HEK293 (cell line): ENCODE measurements around the gene HOXC5.
A peak's percentile ranks its signal among the peaks of the same experiment; 100 is the strongest.

Experiments
- INSM2 ChIP-seq: fragments of 450-650 bp; formaldehyde crosslinking; IDR thresholded peaks from 2 replicates; pipeline ENCODE4 v1.5.1; 2016; ENCODE audit warnings: missing biosample characterization, missing genetic modification characterization
- REST ChIP-seq: fragments of 450-650 bp; formaldehyde crosslinking; IDR thresholded peaks from 2 replicates; pipeline ENCODE4 v1.5.1; 2016; ENCODE audit warnings: missing biosample characterization, missing genetic modification characterization
- SCRT2 ChIP-seq: fragments of 450-650 bp; formaldehyde crosslinking; IDR thresholded peaks from 2 replicates; pipeline ENCODE4 v1.5.1; 2016; ENCODE audit warnings: missing biosample characterization, missing genetic modification characterization
- SP7 ChIP-seq: fragments of 450-650 bp; formaldehyde crosslinking; IDR thresholded peaks from 2 replicates; pipeline ENCODE4 v1.5.1; 2016; ENCODE audit warnings: missing biosample characterization, missing genetic modification characterization
- TRIM28 ChIP-seq: IDR thresholded peaks from 2 replicates; pipeline ENCODE4 v1.6.1; 2011; ENCODE audit warnings: low read length, control low read depth, borderline replicate concordance
- YY2 ChIP-seq: fragments of 450-650 bp; formaldehyde crosslinking; IDR thresholded peaks from 2 replicates; pipeline ENCODE4 v1.5.1; 2016; ENCODE audit warnings: missing biosample characterization, missing genetic modification characterization
- ZBTB17 ChIP-seq: fragments of 450-650 bp; formaldehyde crosslinking; IDR thresholded peaks from 2 replicates; pipeline ENCODE4 v1.5.1; 2016; ENCODE audit warnings: missing biosample characterization, missing genetic modification characterization
- ZBTB49 ChIP-seq: fragments of 450-650 bp; formaldehyde crosslinking; IDR thresholded peaks from 2 replicates; pipeline ENCODE4 v1.5.1; 2016; ENCODE audit warnings: missing biosample characterization, missing genetic modification characterization, low read depth
- ZFP37 ChIP-seq: fragments of 450-650 bp; formaldehyde crosslinking; IDR thresholded peaks from 2 replicates; pipeline ENCODE4 v1.5.1; 2016; ENCODE audit warnings: missing biosample characterization, missing genetic modification characterization
- ZIC2 ChIP-seq: fragments of 450-650 bp; formaldehyde crosslinking; IDR thresholded peaks from 2 replicates; pipeline ENCODE4 v1.5.1; 2016; ENCODE audit warnings: missing biosample characterization, missing genetic modification characterization
- ZNF174 ChIP-seq: fragments of 450-650 bp; formaldehyde crosslinking; IDR thresholded peaks from 2 replicates; pipeline ENCODE4 v1.5.0; 2017; ENCODE audit warnings: missing biosample characterization, mild to moderate bottlenecking, missing genetic modification characterization
- ZNF18 ChIP-seq: fragments of 450-650 bp; formaldehyde crosslinking; IDR thresholded peaks from 2 replicates; pipeline ENCODE4 v1.5.1; 2016; ENCODE audit warnings: missing biosample characterization, missing genetic modification characterization
- ZNF37A ChIP-seq: fragments of 450-650 bp; IDR thresholded peaks from 2 replicates; pipeline ENCODE4 v1.5.1; 2018; ENCODE audit warnings: missing biosample characterization, missing genetic modification characterization
- ZNF398 ChIP-seq: fragments of 450-650 bp; formaldehyde crosslinking; IDR thresholded peaks from 2 replicates; pipeline ENCODE4 v1.5.1; 2017; ENCODE audit warnings: missing biosample characterization, missing genetic modification characterization
- ZNF621 ChIP-seq: fragments of 450-650 bp; formaldehyde crosslinking; IDR thresholded peaks from 2 replicates; pipeline ENCODE4 v1.5.1; 2017; ENCODE audit warnings: missing biosample characterization, missing genetic modification characterization
- ZXDB ChIP-seq: fragments of 450-650 bp; formaldehyde crosslinking; IDR thresholded peaks from 2 replicates; pipeline ENCODE4 v1.5.1; 2016; ENCODE audit warnings: missing biosample characterization, missing genetic modification characterization
- TF ChIP-seq, protein P1 (sequence below): fragments of 450-650 bp; formaldehyde crosslinking; IDR thresholded peaks from 2 replicates; pipeline ENCODE4 v1.5.1; 2016; ENCODE audit warnings: missing biosample characterization, missing genetic modification characterization
- TF ChIP-seq, protein P2 (sequence below): fragments of 450-650 bp; formaldehyde crosslinking; IDR thresholded peaks from 2 replicates; pipeline ENCODE4 v1.5.1; 2016; ENCODE audit warnings: missing biosample characterization, missing genetic modification characterization

The HOXC5 gene

GRCh38 chr12:54036620-54037359 is 3.9 kb downstream of the HOXC5 start (continued):
- TF ChIP-seq INSM2: no peak
- TF ChIP-seq ZXDB (tag by site-specific recombination): peak; percentile 10
- no peak for TF ChIP-seq ZNF398 (tag by site-specific recombination)
- no peak for TF ChIP-seq ZNF621 (tag by site-specific recombination)
- TF ChIP-seq ZBTB17: peak; percentile 98
- 0 out of 2 replicates have a peak, but pooled peaks have one; percentile 19 for TF ChIP-seq ZNF18
- no peak for TF ChIP-seq ZNF37A (tag by site-specific recombination)
- no peak for TF ChIP-seq REST (tag by site-specific recombination)
- TF ChIP-seq ZIC2 (tag by site-specific recombination): peak; percentile 94
- TF ChIP-seq SP7: peak; percentile 67
- TF ChIP-seq ZBTB49 (tag by site-specific recombination): 0 out of 2 replicates have a peak, but pooled peaks have one; percentile 63
- TF ChIP-seq SCRT2 (tag by site-specific recombination): peak; percentile 96
- TF ChIP-seq ZFP37 (tag by site-specific recombination): peak; percentile 43; the same call in 1 of the 2 replicates
- TF ChIP-seq ZNF174 (tag by site-specific recombination): no peak
- TF ChIP-seq, protein P1, sequence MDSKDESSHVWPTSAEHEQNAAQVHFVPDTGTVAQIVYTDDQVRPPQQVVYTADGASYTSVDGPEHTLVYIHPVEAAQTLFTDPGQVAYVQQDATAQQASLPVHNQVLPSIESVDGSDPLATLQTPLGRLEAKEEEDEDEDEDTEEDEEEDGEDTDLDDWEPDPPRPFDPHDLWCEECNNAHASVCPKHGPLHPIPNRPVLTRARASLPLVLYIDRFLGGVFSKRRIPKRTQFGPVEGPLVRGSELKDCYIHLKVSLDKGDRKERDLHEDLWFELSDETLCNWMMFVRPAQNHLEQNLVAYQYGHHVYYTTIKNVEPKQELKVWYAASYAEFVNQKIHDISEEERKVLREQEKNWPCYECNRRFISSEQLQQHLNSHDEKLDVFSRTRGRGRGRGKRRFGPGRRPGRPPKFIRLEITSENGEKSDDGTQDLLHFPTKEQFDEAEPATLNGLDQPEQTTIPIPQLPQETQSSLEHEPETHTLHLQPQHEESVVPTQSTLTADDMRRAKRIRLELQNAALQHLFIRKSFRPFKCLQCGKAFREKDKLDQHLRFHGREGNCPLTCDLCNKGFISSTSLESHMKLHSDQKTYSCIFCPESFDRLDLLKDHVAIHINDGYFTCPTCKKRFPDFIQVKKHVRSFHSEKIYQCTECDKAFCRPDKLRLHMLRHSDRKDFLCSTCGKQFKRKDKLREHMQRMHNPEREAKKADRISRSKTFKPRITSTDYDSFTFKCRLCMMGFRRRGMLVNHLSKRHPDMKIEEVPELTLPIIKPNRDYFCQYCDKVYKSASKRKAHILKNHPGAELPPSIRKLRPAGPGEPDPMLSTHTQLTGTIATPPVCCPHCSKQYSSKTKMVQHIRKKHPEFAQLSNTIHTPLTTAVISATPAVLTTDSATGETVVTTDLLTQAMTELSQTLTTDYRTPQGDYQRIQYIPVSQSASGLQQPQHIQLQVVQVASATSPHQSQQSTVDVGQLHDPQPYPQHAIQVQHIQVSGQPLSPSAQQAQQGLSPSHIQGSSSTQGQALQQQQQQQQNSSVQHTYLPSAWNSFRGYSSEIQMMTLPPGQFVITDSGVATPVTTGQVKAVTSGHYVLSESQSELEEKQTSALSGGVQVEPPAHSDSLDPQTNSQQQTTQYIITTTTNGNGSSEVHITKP (tag by site-specific recombination): peak; percentile 96
- 0 out of 2 replicates have a peak, but pooled peaks have one; percentile 0 for TF ChIP-seq TRIM28
- TF ChIP-seq, protein P2, sequence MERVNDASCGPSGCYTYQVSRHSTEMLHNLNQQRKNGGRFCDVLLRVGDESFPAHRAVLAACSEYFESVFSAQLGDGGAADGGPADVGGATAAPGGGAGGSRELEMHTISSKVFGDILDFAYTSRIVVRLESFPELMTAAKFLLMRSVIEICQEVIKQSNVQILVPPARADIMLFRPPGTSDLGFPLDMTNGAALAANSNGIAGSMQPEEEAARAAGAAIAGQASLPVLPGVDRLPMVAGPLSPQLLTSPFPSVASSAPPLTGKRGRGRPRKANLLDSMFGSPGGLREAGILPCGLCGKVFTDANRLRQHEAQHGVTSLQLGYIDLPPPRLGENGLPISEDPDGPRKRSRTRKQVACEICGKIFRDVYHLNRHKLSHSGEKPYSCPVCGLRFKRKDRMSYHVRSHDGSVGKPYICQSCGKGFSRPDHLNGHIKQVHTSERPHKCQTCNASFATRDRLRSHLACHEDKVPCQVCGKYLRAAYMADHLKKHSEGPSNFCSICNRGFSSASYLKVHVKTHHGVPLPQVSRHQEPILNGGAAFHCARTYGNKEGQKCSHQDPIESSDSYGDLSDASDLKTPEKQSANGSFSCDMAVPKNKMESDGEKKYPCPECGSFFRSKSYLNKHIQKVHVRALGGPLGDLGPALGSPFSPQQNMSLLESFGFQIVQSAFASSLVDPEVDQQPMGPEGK (tag by site-specific recombination): peak; percentile 84
- TF ChIP-seq YY2 (tag by site-specific recombination): no peak
